CD8-positive, alpha-beta memory T cell (primary cell): ENCODE data around the gene CD79A. TPM values are rescaled to one million over a fixed set of nuclear protein-coding genes. Genes with fewer than 3 reads are reported as not detected.

Experiments used
- CTCF ChIA-PET: fragments of 350-600 bp; sonication (Branson Sonifier 250); formaldehyde crosslinking; loops from one replicate; lab custom pipeline; 2021; ENCODE audit warnings: antibody characterized with exemption; lab: Charles Lee
- POLR2A ChIA-PET: fragments of 350-600 bp; sonication (Branson Sonifier 250); formaldehyde crosslinking; loops from one replicate; lab custom pipeline; 2021; ENCODE audit warnings: antibody characterized with exemption; lab: Charles Lee
- DNase-seq, 5 donors: peaks; one replicate each; pipeline versions ENCODE4 v3.0.0 to v3.0.0-alpha.2; 2020 to 2022; ENCODE audit warnings: mixed read lengths in 1 of 5
- H3K27ac ChIP-seq: one replicate; pipeline ENCODE4 v1.7.0; 2013; ENCODE audit warnings: low read depth, mild to moderate bottlenecking, low read length, moderate library complexity
- H3K27me3 ChIP-seq: 2 replicates; pipeline ENCODE4 v1.7.0; 2013; ENCODE audit warnings: low read length, mild to moderate bottlenecking; ENCODE audit not compliant: insufficient read depth, poor library complexity, severe bottlenecking
- H3K36me3 ChIP-seq: 2 replicates; pipeline ENCODE4 v1.7.0; 2013; ENCODE audit warnings: mild to moderate bottlenecking, low read length, moderate library complexity; ENCODE audit not compliant: insufficient read depth
- H3K4me1 ChIP-seq: 2 replicates; pipeline ENCODE4 v1.7.0; 2013; ENCODE audit warnings: mild to moderate bottlenecking, low read length, moderate library complexity; ENCODE audit not compliant: insufficient read depth
- H3K4me3 ChIP-seq: 2 replicates; pipeline ENCODE4 v1.7.0; 2013; ENCODE audit warnings: mild to moderate bottlenecking, low read length
- H3K9me3 ChIP-seq: 2 replicates; pipeline ENCODE4 v1.7.0; 2013; ENCODE audit warnings: mild to moderate bottlenecking, low read length
- H3K27ac Mint-ChIP-seq, 8 donors: one replicate each; pipeline ENCODE4 v1.8.0; 2020 to 2021; ENCODE audit warnings: mixed read lengths in 8 of 8, mild to moderate bottlenecking in 6 of 8, inconsistent platforms in 3 of 8, moderate library complexity in 3 of 8
- H3K27me3 Mint-ChIP-seq, 2 donors: one replicate each; pipeline ENCODE4 v1.8.0; 2020 to 2021; ENCODE audit warnings: mixed read lengths in 2 of 2, mild to moderate bottlenecking in 1 of 2, moderate library complexity in 1 of 2
- H3K36me3 Mint-ChIP-seq, 3 donors: one replicate each; pipeline ENCODE4 v1.8.0; 2020 to 2021; ENCODE audit warnings: mixed read lengths in 3 of 3, inconsistent platforms in 1 of 3, mild to moderate bottlenecking in 1 of 3
- H3K4me1 Mint-ChIP-seq, 3 donors: one replicate each; pipeline ENCODE4 v1.8.0; 2020 to 2021; ENCODE audit warnings: mixed read lengths in 3 of 3, inconsistent platforms in 1 of 3, mild to moderate bottlenecking in 1 of 3
- H3K4me3 Mint-ChIP-seq, 7 donors: one replicate each; pipeline ENCODE4 v1.8.0; 2020 to 2021; ENCODE audit warnings: mixed read lengths in 7 of 7, mild to moderate bottlenecking in 6 of 7, moderate library complexity in 4 of 7, inconsistent platforms in 2 of 7
- H3K9me3 Mint-ChIP-seq, 5 donors: one replicate each; pipeline ENCODE4 v1.8.0; 2020 to 2022; ENCODE audit warnings: mixed read lengths in 5 of 5, mild to moderate bottlenecking in 3 of 5, moderate library complexity in 2 of 5, inconsistent platforms in 1 of 5
- polyA plus RNA-seq: library from polyadenylated mRNA; unstranded; fragments of 300-500 nt; fragmentation: Illumina TruSeq; gene quantifications from one replicate; pipeline ENCODE4 v1.2.3, GENCODE V29; 2021
- total RNA-seq, 2 experiments: library from RNA; stranded (reverse); gene quantifications; one replicate each; pipeline ENCODE4 v1.2.3, GENCODE V29; 2021

The CD79A gene
- total and polyA plus RNA-seq, 3 experiments from 2014 or later, result 1.3 to 9.4 (median 2.2) TPM

DNA sequence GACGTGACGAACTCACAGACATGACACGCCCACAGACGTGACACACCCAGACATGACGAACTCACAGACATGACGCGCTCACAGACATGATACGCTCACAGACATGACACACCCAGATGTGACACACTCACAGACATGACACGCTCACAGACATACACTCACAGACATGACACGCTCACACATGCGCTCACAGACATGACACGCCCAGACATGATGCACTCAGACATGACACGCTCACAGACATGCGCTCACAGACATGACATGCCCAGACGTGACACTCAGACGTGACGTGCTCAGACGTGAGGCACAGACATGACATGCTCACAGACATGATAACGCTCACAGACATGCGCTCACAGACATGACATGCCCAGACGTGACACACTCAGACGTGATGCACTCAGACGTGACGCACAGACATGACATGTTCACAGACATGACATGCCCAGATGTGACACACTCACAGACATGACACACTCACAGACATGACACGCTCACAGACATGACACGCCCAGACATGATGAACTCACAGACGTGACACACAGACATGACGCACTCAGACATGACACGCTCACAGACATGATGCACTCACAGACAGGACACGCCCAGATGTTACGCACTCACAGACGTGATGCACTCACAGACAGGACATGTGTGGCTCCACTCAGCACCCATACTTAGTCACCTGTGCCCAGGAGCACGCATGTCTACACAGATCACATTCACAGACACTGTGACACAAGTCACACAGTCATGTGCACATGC is 43.1 kb downstream of the CD79A start:
- no peaks in the 10 kb centered on the region for H3K36me3 Mint-ChIP-seq
- Histone ChIP-seq H3K9me3 (no peaks in the 10 kb centered on the region), H3K27me3 (peaks cover 18% of the 10 kb centered on the region), H3K27ac (no peak overlapping the region), H3K36me3 (no peaks in the 10 kb centered on the region), H3K4me3 (no peak overlapping the region), H3K4me1 (peaks cover 25% of the 10 kb centered on the region)
- peaks cover 11 to 16% of the 10 kb centered on the region in 2 donors for H3K27me3 Mint-ChIP-seq
- no peak overlapping the region for H3K27ac Mint-ChIP-seq
- CTCF ChIA-PET, result interaction anchor here (0.6 to 1.3 kb wide), 2 partner anchors 14 to 45 kb away, joined by 3 to 4 read pairs; no protein-coding TSS in a partner anchor
- no peak overlapping the region for H3K4me3 Mint-ChIP-seq
- H3K4me1 Mint-ChIP-seq, result peaks cover 9 to 15% (median 9%) of the 10 kb centered on the region in 3 donors
- DNase-seq, result peak in 1 of 5 donors; percentile 47
- POLR2A ChIA-PET, result no interaction called here
- no peaks in the 10 kb centered on the region for H3K9me3 Mint-ChIP-seq

DNA sequence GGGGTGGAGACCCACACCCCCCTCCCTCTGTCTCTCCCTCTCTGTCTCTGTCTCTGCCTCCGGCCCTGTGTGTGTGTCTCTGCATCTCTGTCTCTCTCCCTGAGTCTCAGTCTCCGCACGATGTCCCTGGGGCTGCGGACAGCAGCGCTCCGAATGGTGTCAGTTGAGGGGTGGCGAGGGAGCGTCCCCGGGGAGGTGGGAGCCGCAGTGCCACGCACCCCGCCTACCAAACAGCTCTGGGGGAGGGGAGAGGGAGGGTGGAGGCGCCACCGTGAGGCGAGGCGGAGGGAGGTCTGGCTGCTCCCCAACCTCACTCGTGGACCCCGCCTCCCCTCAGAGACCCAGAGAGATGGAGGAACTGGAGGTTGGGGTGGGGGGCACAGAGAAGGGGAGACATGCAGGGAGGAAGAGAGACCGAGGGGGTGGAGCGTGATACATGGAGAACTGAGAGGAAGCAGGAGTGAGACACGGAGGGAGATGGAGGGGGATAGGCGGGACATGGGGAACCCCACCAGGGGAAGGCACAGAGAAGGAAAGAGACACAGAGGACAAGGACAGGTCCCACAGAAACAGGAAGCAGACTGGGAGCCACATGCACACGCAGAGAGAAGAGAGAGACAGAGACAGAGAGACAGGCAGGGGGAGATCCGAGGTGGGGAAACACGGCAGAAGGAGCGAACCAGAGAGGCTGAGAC is 44.0 kb downstream of the CD79A start:
- Histone ChIP-seq H3K27me3 (peaks cover 12% of the 10 kb centered on the region), H3K4me3 (no peak overlapping the region), H3K27ac (no peak overlapping the region), H3K9me3 (no peaks in the 10 kb centered on the region), H3K36me3 (no peaks in the 10 kb centered on the region), H3K4me1 (peaks cover 16% of the 10 kb centered on the region)
- ChIA-PET POLR2A (interaction anchor here (1.2 kb wide), 1 partner anchor 10 kb away, joined by 4 read pairs; no protein-coding TSS in a partner anchor), CTCF (no interaction called here)
- no peaks in the 10 kb centered on the region for H3K36me3 Mint-ChIP-seq
- peaks cover 9 to 15% (median 9%) of the 10 kb centered on the region in 3 donors for H3K4me1 Mint-ChIP-seq
- no peak overlapping the region for H3K27ac Mint-ChIP-seq
- DNase-seq, result peak in 1 of 5 donors; percentile 46
- H3K9me3 Mint-ChIP-seq, result no peaks in the 10 kb centered on the region
- no peak overlapping the region for H3K4me3 Mint-ChIP-seq
- H3K27me3 Mint-ChIP-seq, result peaks cover 11 to 16% of the 10 kb centered on the region in 2 donors

DNA sequence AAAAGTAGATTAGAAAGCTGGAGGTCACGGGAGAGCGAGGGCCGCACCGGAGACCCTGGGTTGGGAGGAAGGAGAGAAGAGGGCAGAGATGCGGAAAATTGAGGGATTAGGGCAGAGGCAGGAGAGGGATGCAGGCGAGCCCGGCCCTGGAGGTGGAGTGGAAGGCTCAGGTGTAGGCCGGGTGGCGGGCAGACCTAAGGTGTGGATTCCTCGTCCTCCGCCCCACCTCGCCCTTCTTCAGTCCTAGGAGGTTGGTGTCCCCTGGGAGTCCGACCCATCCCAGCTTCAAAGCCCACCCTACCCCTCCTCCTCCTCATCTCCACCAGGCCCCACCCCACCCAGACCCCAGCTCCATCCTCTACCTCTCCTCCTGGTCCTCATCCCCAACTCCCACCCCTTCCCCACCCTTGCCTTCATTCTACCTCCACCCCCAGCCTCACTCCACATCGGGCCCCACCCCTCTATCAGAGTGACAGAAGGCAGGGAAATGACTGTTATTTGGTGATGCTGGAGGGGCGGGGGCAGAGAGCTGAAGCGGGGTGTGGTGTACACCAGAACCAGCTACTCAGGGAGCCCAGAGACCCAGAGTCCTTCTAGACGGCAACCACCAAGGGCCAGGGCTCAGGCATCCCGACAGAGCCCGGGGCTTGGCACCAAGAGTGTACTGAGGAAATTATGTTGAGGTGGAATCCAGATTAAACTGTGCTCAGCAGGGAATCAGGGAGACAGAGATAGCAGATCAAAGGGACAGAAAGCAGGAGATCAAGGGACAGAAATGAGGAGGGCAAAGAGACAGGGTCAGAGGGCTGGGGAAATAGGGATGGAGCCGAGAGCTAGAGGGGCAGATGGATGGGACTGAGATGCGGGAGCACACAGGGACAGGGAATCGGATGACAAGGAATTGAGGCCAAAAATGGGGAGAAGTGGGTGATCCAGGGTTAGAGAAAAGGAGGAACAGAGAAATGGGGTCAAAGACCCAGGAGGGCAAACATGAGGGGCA is 44.8 kb downstream of the CD79A start:
- Mint-ChIP-seq H3K27me3 (peaks cover 11 to 16% of the 10 kb centered on the region in 2 donors), H3K27ac (peak overlapping the region in 1 of 8 donors; percentile 7), H3K4me3 (no peak overlapping the region), H3K36me3 (no peaks in the 10 kb centered on the region), H3K9me3 (no peaks in the 10 kb centered on the region), H3K4me1 (peaks cover 9 to 15% (median 9%) of the 10 kb centered on the region in 3 donors)
- no peak overlapping the region for H3K4me3 ChIP-seq
- POLR2A ChIA-PET, result interaction anchor here (1.2 kb wide), 1 partner anchor 10 kb away, joined by 4 read pairs; no protein-coding TSS in a partner anchor
- CTCF ChIA-PET, result no interaction called here
- peaks cover 3% of the 10 kb centered on the region for H3K27me3 ChIP-seq
- peaks cover 9% of the 10 kb centered on the region for H3K4me1 ChIP-seq
- H3K9me3 ChIP-seq, result no peaks in the 10 kb centered on the region
- DNase-seq, result no peak
- H3K27ac ChIP-seq, result no peak overlapping the region
- no peaks in the 10 kb centered on the region for H3K36me3 ChIP-seq

DNA sequence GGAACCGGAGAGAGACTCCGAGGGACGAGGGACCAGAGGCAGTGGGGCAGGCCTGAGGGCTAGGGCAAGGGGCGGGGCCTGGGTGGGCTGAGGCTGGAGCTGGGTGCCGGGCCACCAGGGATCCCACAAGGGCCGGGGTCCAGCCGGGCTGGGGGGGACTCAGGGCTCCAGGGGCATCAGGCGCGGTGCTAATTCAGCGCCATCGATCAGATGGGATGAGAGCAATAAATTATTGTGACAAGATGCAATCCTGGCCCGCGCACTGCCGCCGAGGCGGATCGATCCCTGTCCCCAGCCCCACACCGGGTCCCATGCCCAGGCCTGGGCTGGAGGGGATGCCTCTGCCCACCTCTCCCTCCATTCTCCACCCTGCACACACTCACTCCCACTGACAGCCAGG is 45.5 kb downstream of the CD79A start:
- no peak overlapping the region for H3K4me3 ChIP-seq
- no peaks in the 10 kb centered on the region for H3K36me3 Mint-ChIP-seq
- H3K27ac Mint-ChIP-seq, result no peak overlapping the region
- CTCF ChIA-PET, result no interaction called here
- no peaks in the 10 kb centered on the region for H3K9me3 Mint-ChIP-seq
- H3K27ac ChIP-seq, result no peak overlapping the region
- no peak overlapping the region for H3K4me3 Mint-ChIP-seq
- DNase-seq, result no peak
- no peaks in the 10 kb centered on the region for H3K36me3 ChIP-seq
- H3K27me3 Mint-ChIP-seq, result peaks cover 11 to 16% of the 10 kb centered on the region in 2 donors
- no peaks in the 10 kb centered on the region for H3K9me3 ChIP-seq
- no peaks in the 10 kb centered on the region for H3K27me3 ChIP-seq
- peaks cover 9 to 15% (median 9%) of the 10 kb centered on the region in 3 donors for H3K4me1 Mint-ChIP-seq
- H3K4me1 ChIP-seq, result peaks cover 9% of the 10 kb centered on the region
- POLR2A ChIA-PET, result interaction anchor here (1.2 kb wide), 1 partner anchor 11 kb away, joined by 4 read pairs; no protein-coding TSS in a partner anchor

DNA sequence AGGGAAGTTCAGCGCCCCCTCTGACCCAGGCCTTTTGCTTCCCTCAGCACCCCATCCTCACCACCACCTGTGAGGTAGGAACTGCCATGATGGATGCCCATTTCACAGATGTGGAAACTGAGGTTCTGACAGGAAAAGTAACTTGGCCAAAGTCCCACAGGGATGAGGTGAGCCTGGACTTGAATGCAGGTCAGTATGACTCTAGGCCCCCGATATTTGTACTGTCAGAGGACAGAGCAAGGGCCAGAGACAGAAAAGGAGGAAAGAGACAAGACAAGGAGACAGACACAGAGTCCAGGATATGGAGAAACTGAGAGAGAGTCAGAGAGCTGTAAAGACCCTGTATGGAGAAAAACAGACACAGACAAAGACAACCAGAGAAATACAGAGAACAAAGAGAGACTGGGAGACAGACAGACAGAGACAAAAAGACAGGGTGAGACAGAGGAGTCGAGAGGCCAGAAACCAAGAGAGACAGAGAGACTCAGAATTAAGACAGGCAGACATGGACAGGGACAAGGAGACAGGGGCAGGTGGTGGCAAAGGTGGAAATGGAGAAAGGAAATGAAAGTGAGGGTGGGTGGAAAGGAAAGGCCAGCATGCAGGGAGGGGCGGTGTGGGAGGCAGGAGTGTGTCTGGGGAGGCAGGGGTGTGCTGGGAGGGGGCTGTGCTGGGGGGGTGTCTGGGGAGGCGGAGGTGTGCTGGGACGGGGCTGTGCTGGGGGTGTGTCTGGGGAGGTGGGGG is 46.1 kb downstream of the CD79A start:
- Histone ChIP-seq H3K4me1 (peaks cover 9% of the 10 kb centered on the region), H3K27me3 (no peaks in the 10 kb centered on the region), H3K27ac (no peak overlapping the region), H3K9me3 (no peaks in the 10 kb centered on the region), H3K4me3 (no peak overlapping the region), H3K36me3 (no peaks in the 10 kb centered on the region)
- Mint-ChIP-seq H3K4me3 (peak overlapping the region in 1 of 7 donors; percentile 24), H3K9me3 (no peaks in the 10 kb centered on the region), H3K27me3 (peaks cover 11 to 16% of the 10 kb centered on the region in 2 donors), H3K27ac (peak overlapping the region in 3 of 8 donors; percentile 39 to 77 (median 40)), H3K36me3 (no peaks in the 10 kb centered on the region), H3K4me1 (peaks cover 9 to 15% (median 11%) of the 10 kb centered on the region in 3 donors)
- DNase-seq, result no peak
- CTCF ChIA-PET, result no interaction called here
- POLR2A ChIA-PET, result no interaction called here

DNA sequence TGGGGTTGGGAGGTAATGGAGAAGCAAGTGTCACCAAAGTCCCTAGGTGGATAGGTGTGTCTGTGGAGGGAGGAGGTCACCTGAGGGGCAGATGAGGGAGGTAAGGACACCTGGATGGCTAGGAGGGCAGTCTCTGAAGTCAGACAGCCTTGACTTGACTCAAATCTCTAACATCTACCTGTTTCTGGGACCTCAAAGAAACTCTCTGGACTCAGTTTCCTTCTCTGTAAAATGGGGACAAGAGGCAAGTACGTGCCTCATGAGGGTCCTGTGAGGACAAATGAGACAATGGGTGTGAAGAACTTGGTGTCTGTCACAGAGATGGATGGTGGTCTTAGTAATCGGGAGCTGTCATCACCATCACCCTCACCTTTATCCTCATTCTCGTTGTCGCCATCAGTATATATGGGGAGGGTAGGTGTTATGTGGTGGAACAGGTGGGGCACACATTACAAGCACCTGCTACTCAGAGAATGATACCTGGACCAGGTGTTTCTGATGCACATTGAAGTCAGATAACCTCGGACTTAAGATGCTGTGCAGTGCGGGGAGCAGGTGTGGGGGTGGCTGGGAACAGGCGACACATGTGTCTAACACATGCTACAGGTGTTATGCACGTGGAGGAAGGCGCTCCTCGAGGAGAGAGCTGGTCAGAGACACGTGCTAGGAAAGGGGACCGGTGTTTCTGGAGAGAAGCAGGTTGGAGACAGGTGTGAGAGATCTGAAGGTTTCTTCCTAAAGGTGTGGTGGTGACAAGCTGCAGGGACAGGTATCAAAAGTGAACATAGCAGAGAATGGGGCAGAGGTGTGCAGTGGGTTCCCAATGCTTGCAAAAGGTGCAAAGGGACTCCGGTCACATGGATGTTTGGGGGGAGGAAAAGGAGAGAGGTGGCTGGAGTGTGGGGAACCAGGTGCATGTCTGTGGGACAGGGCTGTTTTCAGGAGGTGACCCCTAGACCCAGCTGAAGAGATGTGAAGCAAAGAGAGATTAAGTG is 47.4 kb downstream of the CD79A start:
- H3K4me1 ChIP-seq, result peaks cover 18% of the 10 kb centered on the region
- H3K27me3 Mint-ChIP-seq, result peaks cover 11 to 16% of the 10 kb centered on the region in 2 donors
- peak overlapping the region in 1 of 8 donors; percentile 64 for H3K27ac Mint-ChIP-seq
- no peaks in the 10 kb centered on the region for H3K9me3 Mint-ChIP-seq
- H3K4me1 Mint-ChIP-seq, result peaks cover 17 to 24% (median 18%) of the 10 kb centered on the region in 3 donors
- peaks cover 0 to 5% (median 0%) of the 10 kb centered on the region in 3 donors for H3K36me3 Mint-ChIP-seq
- no peak overlapping the region for H3K4me3 Mint-ChIP-seq
- H3K4me3 ChIP-seq, result no peak overlapping the region
- no peaks in the 10 kb centered on the region for H3K36me3 ChIP-seq
- no peak for DNase-seq
- POLR2A ChIA-PET, result no interaction called here
- CTCF ChIA-PET, result interaction anchor here (0.9 to 1.4 kb wide), 2 partner anchors 38 to 40 kb away, joined by 5 read pairs; no protein-coding TSS in a partner anchor
- no peaks in the 10 kb centered on the region for H3K27me3 ChIP-seq
- no peak overlapping the region for H3K27ac ChIP-seq
- H3K9me3 ChIP-seq, result no peaks in the 10 kb centered on the region
